SH-SY5Y (cell line): ENCODE data around the gene CSMD2.

Source experiments
- GATA2 ChIP-seq: IDR thresholded peaks from 2 replicates; pipeline ENCODE4 v1.6.1; 2011; ENCODE audit warnings: mild to moderate bottlenecking, low read depth, low read length
- GATA3 ChIP-seq: IDR thresholded peaks from 2 replicates; pipeline ENCODE4 v1.6.1; 2011; ENCODE audit warnings: low read depth, mild to moderate bottlenecking, low read length, moderate library complexity

DNA sequence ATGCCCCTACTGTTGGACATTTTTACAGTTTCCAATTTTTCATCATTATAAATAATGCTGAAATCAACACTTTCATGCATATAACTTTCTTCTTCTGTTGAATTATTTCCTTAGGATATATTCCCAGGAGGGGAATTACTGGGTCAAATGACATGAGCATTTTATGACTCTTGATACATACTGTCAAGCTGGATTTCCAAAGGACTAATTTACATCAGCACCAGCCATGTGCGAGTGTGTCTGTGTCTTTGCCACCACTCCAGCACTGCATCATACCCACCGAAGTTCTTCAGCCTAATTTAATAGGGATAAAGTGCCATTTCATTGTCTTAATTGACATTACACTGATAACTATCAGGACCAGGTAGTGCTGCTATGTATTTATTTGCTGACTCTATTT, 146.7 kb downstream of the CSMD2 start:
- no peak for TF ChIP-seq GATA2
- no peak for TF ChIP-seq GATA3
